DLD1 (cell line): Measurements from ENCODE around the gene OLFML1.

Experiments
- in situ Hi-C: cut with HindIII; loops from 2 replicates; pipeline ENCODE4 v1.10.0; 2017; ENCODE audit warnings: low sequenced_read_pairs

OLFML1 gene

DNA sequence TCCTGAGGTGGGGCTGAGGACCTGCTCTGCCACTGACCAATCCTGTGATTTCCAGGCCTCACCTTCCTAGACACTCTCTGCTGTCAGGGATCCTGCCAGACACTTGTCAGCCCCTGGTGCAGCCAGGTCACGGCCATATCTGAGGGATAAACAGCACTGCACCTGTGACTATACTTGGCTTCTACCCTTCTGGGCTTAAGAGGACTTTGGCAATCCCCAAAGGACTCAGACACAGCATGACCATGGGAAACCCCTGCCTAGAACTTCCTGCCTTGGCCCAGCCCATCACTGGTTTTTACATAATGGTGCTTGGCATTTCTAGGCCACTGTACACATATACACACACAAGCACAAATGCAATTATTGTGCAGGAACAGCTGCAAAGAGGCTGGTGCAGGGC is 11.6 kb upstream of the OLFML1 start:
- in situ Hi-C loops: no loop called here

DNA sequence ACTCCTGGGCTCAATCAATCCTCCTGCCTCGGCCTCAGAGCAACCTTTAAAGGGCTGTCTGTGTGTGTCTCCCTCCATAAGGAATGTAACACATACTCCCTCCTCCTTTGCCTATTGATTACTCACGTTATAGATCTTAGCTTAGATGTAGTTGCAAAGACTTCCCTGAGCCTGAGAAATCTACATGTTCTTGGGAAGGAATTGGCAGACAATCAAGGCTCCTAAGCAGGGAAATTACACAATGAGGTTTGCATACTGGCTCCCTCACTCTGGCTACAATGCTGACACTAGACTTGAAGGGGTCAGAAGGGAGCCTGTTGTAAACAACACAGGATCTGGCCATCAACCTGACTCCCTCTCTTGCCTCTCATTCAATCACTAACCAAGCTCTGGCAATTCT is 5.2 kb upstream of the OLFML1 start:
- in situ Hi-C loops: no loop called here

DNA sequence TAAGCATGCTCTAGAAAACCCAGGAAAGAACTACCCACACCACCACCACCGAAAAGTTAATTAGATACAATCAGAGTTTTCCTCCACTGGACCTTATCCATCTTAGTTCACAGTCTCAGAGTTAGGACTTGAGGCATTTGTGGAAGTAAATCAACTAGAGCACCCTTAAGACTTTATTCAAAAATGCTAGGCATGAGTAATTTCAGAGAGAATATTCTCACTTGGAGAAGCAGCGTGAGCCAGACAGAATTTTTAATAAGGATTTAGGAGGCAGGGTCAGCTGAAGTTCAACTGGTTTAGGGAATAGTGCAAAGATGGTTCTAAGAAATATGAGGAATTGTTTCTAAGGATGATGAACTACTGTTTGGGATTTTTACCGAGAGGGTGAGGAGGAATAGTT is 1.2 kb upstream of the OLFML1 start:
- in situ Hi-C loops: no loop called here

DNA sequence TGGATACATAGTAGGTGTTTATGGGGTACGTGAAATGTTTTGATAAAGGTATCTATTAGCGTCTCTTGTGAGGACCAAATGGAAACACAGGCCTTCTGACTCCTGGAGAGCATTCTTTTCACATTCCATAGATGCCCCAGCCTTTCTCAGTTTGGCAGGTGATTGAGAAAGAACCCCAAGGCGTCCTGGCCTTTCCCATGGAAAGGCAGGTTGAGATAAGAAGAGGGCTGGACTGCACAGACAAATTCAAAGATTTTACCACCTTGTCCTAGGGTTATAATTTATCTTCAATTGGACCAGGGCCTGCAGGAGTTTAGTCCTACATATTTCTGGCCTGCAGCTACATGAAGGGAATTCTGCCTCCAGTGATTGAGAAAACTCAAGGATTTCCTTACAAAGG is 661 bp upstream of the OLFML1 start:
- in situ Hi-C loops: no loop called here

DNA sequence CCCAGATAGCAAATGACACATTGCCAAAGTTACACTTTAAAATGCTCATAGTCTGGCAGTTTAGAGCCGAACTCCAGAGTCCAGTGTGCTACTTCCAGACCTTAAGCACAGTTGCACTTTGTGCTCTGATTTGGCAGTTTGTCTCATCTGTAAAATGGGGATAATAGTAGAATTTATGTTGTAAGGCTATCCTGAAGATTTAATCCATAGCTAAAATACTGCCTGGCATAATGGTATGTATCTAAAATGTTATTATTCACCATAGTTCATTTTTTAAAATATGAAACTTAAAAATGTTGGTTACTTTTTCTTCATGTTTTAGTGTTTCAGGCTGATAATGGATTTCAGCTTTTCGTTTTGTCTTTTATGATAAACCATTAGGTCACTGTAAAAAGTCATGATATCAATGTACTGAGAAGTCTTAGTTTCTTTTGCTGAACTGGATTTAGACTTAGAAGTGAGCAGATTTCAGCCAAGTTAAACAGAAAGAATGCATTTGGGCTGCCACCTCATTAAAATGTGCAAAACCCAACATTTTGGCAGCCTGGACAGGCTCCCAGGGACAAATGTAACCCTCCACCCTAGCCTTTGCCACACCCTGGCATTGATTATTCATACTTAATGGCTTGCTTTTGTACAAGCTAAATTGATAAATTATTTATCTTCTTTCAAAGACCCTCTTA is 933 bp downstream of the OLFML1 start:
- in situ Hi-C loops: no loop called here

DNA sequence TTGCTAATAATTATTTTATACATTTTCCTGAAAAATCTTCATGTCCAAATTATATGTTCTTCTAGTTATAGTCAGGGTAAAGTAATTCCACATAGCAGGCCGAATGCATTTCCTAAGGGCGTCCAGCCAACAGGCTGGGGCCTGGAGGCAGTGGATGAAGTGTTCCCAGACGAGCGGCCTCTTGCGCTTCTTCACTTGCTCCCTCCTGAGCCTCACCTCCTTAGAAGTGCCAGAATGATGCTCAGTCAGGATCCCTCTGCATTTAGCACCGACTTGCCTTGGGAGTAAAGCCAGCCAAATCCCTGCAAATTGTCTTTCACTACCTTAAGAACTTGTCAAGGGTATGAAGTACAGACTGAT is 1.5 kb downstream of the OLFML1 start:
- in situ Hi-C loops: no loop called here

DNA sequence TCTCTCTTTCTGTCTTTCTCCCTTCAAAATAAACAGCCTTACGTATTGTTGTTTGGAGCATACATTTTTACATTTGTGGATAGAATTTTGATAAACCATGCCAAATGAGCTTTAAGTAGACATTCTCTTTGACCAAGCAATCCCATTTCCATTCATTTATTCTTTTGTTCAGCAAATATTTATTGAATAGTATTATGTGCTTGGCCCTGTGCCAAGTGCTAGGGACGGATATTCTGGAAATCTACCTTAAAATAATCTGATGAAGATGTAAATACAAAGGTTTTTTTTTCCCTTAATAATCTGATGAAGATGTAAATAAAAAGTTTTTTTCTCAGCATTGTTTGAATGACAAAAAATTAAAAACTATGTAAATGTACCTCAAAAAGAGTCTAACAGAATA is 2.1 kb downstream of the OLFML1 start:
- in situ Hi-C loops: no loop called here

DNA sequence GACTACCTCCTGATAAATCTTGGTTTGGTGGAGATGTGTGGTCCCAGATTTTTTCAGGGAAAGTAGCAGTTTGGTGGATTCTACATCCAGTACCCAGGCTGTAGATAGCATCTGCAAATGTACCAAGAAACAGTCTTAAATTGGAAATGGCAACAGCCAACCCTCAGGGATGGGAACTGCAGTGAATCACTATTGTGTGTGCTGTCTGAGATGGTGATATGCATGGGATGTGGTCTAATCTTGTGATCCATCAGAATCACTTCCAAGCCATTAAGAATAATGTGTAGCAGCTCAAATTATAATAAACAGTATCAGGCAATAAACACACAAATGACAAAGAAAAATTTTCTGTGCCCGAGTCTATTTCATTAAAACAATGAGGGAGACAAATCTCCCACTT is 3.4 kb downstream of the OLFML1 start:
- in situ Hi-C loops: no loop called here

DNA sequence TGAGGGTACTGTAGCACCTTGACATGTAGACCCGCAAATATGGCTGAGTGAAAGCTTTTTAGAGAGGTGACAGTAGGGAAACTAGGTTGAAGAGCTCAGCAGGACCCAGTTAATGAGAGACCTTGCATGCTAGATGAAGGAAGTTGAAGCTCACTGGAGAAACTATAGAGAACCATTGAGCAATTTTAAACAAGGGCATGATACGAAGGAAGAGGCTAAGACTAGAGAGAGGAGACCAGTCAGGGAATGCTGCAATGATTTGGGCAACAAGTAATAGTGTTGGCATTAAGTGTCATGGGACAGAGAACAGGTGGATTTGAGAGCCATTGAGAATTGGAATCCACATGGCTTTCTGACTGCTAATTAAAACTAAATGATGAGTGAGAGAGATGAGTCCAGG is 4.1 kb downstream of the OLFML1 start:
- in situ Hi-C loops: no loop called here

DNA sequence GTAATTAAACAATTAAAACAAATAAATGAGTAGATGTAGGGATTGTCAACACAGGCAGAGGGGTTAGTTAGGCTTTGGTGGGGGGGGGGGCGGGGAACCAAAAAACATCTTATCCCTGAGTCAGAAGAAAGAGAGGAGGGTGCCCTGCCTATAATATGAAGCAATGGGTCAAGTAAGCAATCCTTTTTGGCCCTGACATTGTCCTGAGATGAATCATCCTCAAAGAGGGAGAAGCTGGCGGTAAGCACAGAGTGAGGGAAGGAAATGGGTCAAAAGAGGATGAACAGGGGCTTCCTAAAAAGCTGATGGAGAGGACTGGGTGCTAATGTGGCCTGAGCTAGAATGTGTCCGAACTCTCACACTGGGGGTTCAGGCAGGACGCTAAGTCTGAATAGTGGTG is 4.7 kb downstream of the OLFML1 start:
- in situ Hi-C loops: no loop called here

DNA sequence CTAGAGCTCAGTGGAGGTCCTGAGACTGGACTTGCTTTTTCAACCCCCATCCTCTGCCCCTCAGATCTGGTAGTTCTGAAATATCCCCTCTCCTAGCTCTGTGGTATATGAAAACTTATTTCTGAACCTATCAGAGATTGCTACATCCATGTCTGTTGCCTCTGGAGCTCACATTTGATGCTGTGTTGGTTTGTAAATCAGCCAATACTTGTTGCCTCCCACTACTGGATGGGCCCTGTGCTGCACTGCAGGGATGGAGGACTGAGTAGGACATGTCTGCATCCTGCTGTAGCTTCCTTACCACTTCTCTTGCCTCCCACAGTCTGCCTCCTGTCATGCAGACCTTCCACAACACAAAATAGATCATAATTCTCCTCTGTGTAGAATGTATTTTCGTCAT is 5.2 kb downstream of the OLFML1 start:
- in situ Hi-C loops: no loop called here

DNA sequence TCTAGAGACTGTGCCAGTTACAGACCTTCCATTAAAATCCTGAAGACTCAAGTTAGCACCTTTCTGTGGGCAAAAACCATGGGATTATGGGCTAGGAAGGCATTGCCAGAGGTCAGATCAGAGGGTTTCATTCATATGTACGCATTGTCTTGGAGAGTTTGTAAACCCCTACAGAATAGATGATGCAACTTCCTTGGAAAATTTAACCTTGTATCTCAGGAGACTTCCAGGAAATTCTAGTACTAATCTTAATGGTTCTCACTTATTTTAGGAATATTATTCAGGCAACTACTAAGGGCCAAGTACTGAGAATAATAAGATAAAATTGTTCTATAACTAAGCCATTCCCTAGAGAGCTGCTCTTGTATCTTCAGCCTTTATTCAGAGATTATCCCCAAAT is 6.9 kb downstream of the OLFML1 start:
- in situ Hi-C loops: no loop called here

DNA sequence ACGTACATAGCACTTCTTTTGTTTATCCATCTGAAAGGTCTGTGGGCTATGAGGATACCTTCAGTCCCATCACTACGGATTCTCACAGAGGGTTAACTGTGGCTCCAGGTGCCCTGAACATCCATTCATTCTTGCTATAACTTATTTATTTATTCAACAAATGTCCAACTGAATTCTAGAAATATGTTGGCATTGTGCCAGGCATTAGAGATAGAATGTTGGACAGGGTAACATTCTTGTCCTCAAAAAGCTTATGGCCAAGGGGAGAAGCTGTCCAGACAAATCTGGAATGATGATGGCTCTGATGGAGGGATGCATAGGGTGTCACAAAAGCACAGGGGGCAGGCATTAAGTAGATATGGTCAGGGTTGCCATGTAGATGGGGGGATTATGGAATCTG is 8.4 kb downstream of the OLFML1 start:
- in situ Hi-C loops: no loop called here

DNA sequence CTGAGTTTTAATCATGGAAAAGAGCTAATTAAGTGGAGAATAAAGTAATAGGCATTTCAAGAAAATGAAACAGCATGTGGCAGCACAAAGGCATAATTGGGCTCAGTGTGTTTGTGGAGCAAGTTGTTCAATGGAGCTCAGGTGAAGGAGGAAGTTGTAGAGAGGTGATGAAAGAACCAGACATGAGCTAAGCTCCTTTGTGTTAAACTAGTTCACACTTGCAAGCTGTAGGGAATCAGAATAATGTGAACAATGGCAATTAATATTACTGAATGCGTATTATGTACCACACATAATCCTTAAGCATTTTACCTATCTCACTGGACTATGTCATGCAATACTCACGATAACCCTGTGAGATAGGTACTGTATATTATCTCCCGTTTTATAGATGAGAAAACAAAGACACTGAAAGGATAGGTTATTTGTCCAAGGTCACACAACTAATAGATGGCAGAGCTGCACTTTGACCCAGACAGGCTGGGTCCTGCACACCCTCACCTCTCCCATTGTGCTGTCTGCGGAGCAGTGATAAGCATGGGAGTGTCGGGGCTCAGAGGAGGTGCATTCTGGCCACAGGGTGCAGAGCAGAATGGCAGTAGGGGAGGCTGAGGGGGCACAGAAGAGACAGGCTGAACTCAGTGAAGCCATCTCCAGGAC is 8.9 kb downstream of the OLFML1 start:
- in situ Hi-C loops: no loop called here

DNA sequence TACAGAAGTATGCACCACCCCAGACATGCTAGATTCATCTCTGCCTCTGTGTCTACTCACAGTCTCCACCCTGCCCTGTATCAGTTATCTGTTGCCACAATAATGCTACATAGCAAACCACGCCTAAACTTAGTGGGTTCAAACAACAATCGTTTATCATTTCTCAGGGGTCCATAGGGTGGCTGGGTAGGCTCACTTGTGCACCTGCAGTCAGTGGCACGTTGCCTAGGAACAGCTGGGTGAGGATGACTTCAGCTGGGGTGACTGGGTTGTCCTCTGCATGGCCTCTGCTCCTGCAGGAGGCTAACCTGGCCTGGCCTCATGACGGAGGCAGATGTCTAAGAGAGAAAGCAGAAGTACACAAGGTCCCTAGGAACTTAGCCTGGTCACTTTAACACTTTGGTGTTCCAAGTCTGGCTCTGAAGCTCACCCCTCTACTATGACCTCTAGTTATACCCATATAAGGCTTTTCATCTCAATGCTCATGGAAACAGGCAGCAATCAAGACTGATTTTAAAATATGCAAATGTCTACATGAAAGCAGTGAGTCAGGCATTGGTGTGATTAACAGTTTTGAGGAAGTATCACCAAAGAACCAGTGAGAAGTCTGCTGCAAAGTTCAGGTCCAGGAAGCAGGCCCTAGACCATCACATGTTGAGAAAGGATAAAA is 10.7 kb downstream of the OLFML1 start:
- in situ Hi-C loops: no loop called here

DNA sequence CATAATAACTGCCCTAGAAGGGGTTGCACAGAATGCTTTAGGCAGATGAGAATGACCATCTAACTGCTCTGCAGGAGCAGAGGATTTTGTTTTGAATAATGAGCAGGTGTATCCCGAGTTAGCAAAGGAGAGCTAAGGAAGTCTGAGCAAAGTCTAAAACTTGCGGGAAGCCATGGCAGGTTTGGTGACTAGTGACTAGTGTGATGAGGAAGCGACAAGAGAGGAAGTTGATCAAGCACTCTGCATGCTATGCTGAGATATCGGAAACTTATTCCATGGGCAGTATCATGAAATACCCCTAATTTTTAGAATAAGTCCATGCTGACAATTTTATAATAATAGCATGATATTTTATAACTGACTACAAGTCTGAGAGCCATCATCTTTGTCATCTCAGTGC is 12.9 kb downstream of the OLFML1 start:
- in situ Hi-C loops: no loop called here

DNA sequence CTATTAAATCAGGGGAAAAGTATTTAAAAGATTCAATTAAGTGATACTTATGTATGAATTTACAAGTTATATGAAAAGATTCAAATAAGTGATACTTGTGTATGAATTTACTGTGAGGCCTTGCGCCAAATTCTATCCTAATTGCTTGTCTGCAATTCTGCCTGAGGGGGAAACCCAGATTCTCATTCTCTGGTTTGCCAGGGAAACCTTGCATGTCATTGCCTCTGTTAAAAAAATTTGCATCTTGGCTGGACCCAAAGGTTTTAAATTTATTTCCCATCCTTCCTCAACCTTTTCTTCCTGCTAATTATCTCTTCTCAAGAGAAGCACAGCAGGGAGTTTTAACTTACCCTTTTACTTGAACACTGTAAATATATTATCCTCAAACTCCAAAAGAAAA is 13.8 kb downstream of the OLFML1 start:
- in situ Hi-C loops: no loop called here

DNA sequence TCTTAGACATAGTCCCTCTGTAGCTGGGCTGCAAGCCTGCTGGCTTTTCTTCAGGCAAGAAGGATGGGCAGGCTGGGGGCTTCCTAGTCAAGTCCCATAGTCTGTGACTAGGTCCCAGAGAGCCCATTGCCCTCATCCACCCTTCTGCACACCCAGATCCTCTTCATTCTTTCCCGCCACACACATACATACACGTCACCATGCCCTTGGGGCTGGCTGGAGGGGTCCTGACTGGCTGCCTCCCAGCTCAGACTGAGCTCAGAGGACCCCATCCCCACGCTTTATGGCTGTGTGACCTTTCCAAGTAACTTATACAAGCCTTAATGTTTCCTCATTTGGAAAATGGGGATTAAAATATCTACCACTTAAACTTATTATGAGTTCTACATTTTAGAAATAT is 14.9 kb downstream of the OLFML1 start:
- in situ Hi-C loops: loop anchor here (25.0 kb wide), 1 partner anchor 187 kb away; no protein-coding TSS in a partner anchor

DNA sequence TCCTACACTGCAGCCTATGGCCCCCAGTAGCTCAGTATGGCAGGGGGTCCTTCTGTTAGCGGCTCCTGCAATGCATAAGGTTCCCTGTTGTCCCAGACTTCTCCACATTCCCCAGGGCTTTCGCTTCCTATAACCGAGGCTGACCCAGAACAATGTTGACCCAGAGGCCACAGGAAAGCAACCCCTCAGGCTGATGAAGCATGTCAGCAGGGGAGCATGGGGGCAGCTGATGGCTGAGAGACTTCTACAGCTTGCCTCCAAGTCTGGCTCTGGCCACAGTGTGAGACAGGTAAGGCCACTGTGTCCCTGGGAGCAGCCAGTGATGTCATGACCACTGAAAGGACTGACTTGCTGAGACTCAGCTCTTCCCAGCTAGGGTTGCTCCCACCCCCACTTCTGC is 15.9 kb downstream of the OLFML1 start:
- in situ Hi-C loops: loop anchor here (25.0 kb wide), 1 partner anchor 186 kb away; no protein-coding TSS in a partner anchor

DNA sequence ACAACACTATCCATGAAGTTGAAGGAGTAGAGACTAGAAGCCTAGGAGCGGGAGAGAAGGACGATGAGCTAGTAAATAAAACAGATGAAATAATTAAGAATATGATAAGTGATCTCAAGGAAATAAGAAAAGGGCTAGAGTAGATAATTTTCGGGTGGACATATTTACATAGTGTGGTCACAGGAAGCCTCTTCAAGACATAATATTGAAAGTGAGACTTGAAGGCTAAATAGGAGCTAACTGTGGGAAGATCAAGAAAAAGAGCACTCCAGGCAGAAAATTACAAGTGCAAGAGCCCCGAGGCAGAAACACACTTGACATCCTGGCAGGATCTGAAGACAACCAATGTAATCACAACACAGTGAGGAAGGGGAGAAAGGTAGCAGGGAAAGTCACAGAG is 16.6 kb downstream of the OLFML1 start:
- in situ Hi-C loops: loop anchor here (25.0 kb wide), 1 partner anchor 185 kb away; no protein-coding TSS in a partner anchor

DNA sequence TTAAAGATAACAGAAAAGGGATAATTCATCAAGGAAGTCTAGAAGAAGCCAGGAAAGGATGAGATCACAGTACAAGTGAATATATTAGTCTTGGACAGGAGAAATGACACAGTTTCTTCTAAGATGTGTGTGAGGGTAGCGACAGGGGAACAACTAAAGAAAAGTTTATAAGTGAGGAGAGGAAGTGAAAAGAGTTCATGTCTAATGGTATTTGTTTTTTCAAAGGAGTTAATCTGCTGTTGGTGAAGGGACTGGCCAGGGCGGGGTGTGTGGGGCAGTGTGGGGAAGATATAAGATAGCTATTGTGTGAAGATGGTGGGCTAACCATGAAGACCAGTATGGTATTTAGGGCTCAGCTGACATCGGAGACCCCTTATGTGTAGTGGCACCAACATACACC is 20.9 kb downstream of the OLFML1 start:
- in situ Hi-C loops: loop anchor here (25.0 kb wide), 1 partner anchor 181 kb away; no protein-coding TSS in a partner anchor

DNA sequence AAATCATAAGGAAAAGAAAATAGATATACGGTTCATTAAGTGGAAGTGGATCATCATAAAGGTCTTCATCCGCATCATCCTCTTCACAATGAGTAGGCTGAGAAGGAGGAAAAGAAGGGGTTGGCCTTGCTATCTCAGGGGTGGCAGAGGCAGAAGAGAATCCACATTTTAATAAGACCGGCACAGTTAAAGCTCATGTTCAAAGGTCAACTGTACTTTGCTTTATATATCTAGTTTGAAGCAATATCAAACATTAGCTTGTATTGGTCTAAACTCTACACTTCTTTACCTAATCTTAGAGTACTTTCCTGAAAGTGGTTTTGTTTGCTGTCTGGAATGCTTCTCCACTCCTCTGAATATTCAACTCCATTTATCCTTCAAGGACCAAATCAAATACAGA is 22.8 kb downstream of the OLFML1 start:
- in situ Hi-C loops: loop anchor here (25.0 kb wide), 1 partner anchor 179 kb away; no protein-coding TSS in a partner anchor
